ENCODE measurements around the gene ATAD3B.
"Not testable (repeated sequence)": the region's sequence is repeated elsewhere in the genome, so short reads cannot be mapped to it uniquely, and the experiment has no call there.

DNA sequence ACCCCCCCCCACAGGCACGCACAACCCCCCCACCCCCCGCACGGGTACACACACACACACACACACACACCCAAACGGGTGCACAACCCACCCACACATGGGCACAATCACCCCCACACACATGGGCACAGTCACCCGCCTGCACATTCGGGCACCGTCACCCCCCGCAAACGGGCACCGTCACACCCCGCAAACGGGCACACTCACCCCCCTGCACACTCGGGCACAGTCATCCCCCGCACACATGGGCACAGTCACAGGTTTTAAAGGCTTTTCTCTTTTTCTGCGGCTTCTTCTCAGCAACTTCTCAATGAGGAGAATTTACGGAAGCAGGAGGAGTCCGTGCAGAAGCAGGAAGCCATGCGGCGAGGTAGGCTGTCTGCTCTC, 47.0 kb downstream of the ATAD3B start:
- not testable (repeated sequence) for TF ChIP-seq POLR2AphosphoS5 (IDR thresholded peaks at IDR 0.05); SMC3 (conservative IDR thresholded peaks at IDR 0.05; ENCODE audit: poor library complexity)
- TF ChIP-seq, protein P1, sequence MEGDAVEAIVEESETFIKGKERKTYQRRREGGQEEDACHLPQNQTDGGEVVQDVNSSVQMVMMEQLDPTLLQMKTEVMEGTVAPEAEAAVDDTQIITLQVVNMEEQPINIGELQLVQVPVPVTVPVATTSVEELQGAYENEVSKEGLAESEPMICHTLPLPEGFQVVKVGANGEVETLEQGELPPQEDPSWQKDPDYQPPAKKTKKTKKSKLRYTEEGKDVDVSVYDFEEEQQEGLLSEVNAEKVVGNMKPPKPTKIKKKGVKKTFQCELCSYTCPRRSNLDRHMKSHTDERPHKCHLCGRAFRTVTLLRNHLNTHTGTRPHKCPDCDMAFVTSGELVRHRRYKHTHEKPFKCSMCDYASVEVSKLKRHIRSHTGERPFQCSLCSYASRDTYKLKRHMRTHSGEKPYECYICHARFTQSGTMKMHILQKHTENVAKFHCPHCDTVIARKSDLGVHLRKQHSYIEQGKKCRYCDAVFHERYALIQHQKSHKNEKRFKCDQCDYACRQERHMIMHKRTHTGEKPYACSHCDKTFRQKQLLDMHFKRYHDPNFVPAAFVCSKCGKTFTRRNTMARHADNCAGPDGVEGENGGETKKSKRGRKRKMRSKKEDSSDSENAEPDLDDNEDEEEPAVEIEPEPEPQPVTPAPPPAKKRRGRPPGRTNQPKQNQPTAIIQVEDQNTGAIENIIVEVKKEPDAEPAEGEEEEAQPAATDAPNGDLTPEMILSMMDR (IDR thresholded peaks at IDR 0.05; ENCODE audit: poor library complexity, severe bottlenecking): not testable (repeated sequence)
